ENCODE measurements around the gene EFCAB6. TPM values are rescaled to one million over a fixed set of nuclear protein-coding genes. Genes with fewer than 3 reads are reported as not detected.

Gene EFCAB6
- polyA plus RNA-seq, 3 donors: not detected

DNA sequence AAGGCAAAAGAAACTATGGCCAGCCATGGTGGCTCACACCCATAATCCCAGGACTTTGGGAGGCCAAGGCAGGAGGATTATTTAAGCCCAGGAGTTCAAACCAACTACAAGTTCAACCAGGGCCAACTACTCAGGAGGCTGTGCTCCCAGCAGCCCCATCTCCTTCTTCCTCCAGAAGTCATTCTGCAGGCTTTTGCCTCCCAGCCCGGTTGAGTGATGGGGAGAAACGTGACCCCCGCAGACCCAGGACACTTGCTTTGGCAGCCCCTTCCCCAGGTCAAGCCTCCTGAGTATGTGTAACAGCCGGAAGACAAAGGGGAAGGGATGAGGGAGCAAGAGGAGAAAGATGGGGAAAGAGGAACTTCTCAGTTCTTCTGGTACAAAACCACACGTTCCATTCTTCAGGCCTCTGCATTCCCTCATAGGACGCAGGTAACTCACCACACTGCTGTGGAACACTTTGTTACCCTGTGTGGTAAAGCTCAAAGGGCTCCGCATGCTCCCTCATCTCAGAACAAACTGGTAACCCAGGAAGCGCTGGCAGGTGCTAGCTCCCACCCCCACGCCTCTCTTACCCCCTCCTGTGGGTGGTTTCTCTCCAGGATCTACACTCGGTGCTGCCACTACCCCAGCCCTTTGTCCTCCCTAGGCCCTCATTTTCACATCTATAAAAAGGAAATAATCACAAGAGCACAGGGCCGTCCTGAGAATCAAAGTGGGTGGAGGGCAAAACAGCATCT, 46.2 kb upstream of the EFCAB6 start:
- Mint-ChIP-seq H3K27ac (no peak overlapping the region), H3K4me1 (no peaks in the 10 kb centered on the region), H3K36me3 (peaks cover 0 to 4% of the 10 kb centered on the region in 2 donors), H3K9me3 (peaks cover 0 to 22% (median 10%) of the 10 kb centered on the region in 7 donors), H3K27me3 (ENCODE audit: low read depth in 3 of 3) (peaks cover 25 to 40% (median 31%) of the 10 kb centered on the region in 3 donors), H3K4me3 (no peak overlapping the region)
- Histone ChIP-seq H3K9me3 (replicated peaks in 1 of 2; ENCODE audit: control insufficient read depth in 1 of 2, insufficient read depth in 1 of 2, low read length in 2 of 2) (no peaks in the 10 kb centered on the region), H3K4me2 (replicated peaks; ENCODE audit: extremely low read depth, low read length, poor library complexity, severe bottlenecking) (no peak overlapping the region), H4K20me1 (ENCODE audit: insufficient read depth, low read length) (no peaks in the 10 kb centered on the region), H3K27ac (ENCODE audit: low read depth in 1 of 2, low read length in 2 of 2) (no peak overlapping the region), H3K79me2 (ENCODE audit: insufficient read depth, low read length) (no peaks in the 10 kb centered on the region), H3K27me3 (ENCODE audit: control insufficient read depth in 2 of 2, insufficient read depth in 2 of 2, low read length in 2 of 2) (peaks cover 9 to 22% of the 10 kb centered on the region in 2 donors), H3K9ac (ENCODE audit: insufficient read depth, low read length, poor library complexity, severe bottlenecking) (no peak overlapping the region), H3K36me3 (replicated peaks in 1 of 2; ENCODE audit: control insufficient read depth in 1 of 2, insufficient read depth in 2 of 2, low read length in 2 of 2) (no peaks in the 10 kb centered on the region), H3K4me1 (ENCODE audit: control insufficient read depth in 1 of 2, insufficient read depth in 2 of 2, low read length in 2 of 2) (no peaks in the 10 kb centered on the region), H3K4me3 (replicated peaks in 1 of 3; ENCODE audit: low read depth in 2 of 3, low read length in 3 of 3) (no peak overlapping the region), H2AFZ (ENCODE audit: insufficient read depth, low read depth, low read length, poor library complexity, severe bottlenecking) (no peak overlapping the region)
- TF ChIP-seq, protein P1, sequence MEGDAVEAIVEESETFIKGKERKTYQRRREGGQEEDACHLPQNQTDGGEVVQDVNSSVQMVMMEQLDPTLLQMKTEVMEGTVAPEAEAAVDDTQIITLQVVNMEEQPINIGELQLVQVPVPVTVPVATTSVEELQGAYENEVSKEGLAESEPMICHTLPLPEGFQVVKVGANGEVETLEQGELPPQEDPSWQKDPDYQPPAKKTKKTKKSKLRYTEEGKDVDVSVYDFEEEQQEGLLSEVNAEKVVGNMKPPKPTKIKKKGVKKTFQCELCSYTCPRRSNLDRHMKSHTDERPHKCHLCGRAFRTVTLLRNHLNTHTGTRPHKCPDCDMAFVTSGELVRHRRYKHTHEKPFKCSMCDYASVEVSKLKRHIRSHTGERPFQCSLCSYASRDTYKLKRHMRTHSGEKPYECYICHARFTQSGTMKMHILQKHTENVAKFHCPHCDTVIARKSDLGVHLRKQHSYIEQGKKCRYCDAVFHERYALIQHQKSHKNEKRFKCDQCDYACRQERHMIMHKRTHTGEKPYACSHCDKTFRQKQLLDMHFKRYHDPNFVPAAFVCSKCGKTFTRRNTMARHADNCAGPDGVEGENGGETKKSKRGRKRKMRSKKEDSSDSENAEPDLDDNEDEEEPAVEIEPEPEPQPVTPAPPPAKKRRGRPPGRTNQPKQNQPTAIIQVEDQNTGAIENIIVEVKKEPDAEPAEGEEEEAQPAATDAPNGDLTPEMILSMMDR (IDR thresholded peaks at IDR 0.05): no peak
- 14% methylated on average over 2 of the region's 11 CpGs for WGBS (ENCODE audit: insufficient coverage)
- intact Hi-C loops (cut with micrococcal nuclease): no loop called here
- no peak for DNase-seq

- no peak overlapping the region for H3K27ac Mint-ChIP-seq
- Histone ChIP-seq H3K27ac (ENCODE audit: low read depth in 1 of 2, low read length in 2 of 2) (no peak overlapping the region), H3K9ac (ENCODE audit: insufficient read depth, low read length, poor library complexity, severe bottlenecking) (no peak overlapping the region), H3K9me3 (replicated peaks in 1 of 2; ENCODE audit: control insufficient read depth in 1 of 2, insufficient read depth in 1 of 2, low read length in 2 of 2) (no peaks in the 10 kb centered on the region), H3K4me1 (ENCODE audit: control insufficient read depth in 1 of 2, insufficient read depth in 2 of 2, low read length in 2 of 2) (peaks cover 0 to 7% of the 10 kb centered on the region in 2 donors), H4K20me1 (ENCODE audit: insufficient read depth, low read length) (no peaks in the 10 kb centered on the region), H2AFZ (ENCODE audit: insufficient read depth, low read depth, low read length, poor library complexity, severe bottlenecking) (no peak overlapping the region), H3K36me3 (replicated peaks in 1 of 2; ENCODE audit: control insufficient read depth in 1 of 2, insufficient read depth in 2 of 2, low read length in 2 of 2) (no peaks in the 10 kb centered on the region), H3K79me2 (ENCODE audit: insufficient read depth, low read length) (no peaks in the 10 kb centered on the region), H3K27me3 (ENCODE audit: control insufficient read depth in 2 of 2, insufficient read depth in 2 of 2, low read length in 2 of 2) (peaks cover 5 to 15% of the 10 kb centered on the region in 2 donors), H3K4me2 (replicated peaks; ENCODE audit: extremely low read depth, low read length, poor library complexity, severe bottlenecking) (no peak overlapping the region), H3K4me3 (replicated peaks in 1 of 3; ENCODE audit: low read depth in 2 of 3, low read length in 3 of 3) (no peak overlapping the region)
- DNase-seq: no peak
- H3K27me3 Mint-ChIP-seq (ENCODE audit: low read depth in 3 of 3): peaks cover 20 to 31% (median 22%) of the 10 kb centered on the region in 3 donors
- intact Hi-C loops (cut with micrococcal nuclease): no loop called here
- peaks cover 7% of the 10 kb centered on the region for H3K4me1 Mint-ChIP-seq
- no peaks in the 10 kb centered on the region for H3K36me3 Mint-ChIP-seq
- H3K4me3 Mint-ChIP-seq: no peak overlapping the region
- TF ChIP-seq, protein P1 (IDR thresholded peaks at IDR 0.05): no peak
- H3K9me3 Mint-ChIP-seq: peaks cover 0 to 14% (median 8%) of the 10 kb centered on the region in 7 donors
These were observed 45.3 kb upstream of the EFCAB6 start for GRCh38 chr22:43857367-43857766.

Measured in CD14-positive monocyte (primary cell).